ENCODE data around the gene ABTB2.

The ABTB2 gene

DNA sequence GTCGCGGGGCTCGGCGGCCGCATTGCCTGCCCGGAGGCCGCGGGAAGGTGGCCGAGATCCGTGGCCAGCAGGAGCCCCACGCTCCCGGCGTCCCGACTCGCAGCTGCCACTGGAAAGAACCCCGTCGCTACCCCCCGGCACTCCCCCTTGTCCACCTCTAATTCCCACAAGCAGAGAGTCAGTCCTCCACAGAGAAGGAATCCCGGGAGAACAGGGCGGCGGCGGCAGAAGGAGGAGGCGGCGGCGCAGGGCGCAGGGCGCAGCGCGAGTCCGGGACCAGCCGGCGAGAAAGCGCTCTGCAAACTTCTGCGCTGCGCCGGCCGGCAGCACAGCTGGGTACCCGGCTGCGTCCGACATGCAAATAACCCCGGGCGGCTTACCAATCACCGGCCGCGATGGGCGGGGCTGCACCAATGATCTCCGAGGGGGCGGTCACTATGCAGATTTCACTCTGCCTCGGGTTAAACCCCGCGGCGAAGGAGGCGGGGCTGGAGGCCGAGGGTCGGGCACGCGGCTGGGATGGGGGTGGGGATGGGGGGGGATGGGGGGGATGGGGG, at the start of gene ABTB2:
Gene ABTB2 (minus strand): TSS at position 310 of the 557 bp plus-strand sequence.
- TF ChIP-seq CTCF (IDR thresholded peaks at IDR 0.05; ENCODE audit: low read depth, low read length, missing control alignments), result no peak
- Histone ChIP-seq H3K27me3 (replicated peaks) (no peaks in the 10 kb centered on the region), H3K4me3 (ENCODE audit: low read depth, low read length) (peak within 1 kb of the TSS; percentile 67), H3K27ac (no peak within 1 kb of the TSS), H3K36me3 (replicated peaks) (no peaks in the 10 kb centered on the region)
- in situ Hi-C loops (cut with HindIII; ENCODE audit: low pct_ligation_motif_present, low sequenced_read_pairs), result no loop called here
- peak; percentile 97 for DNase-seq

DNA sequence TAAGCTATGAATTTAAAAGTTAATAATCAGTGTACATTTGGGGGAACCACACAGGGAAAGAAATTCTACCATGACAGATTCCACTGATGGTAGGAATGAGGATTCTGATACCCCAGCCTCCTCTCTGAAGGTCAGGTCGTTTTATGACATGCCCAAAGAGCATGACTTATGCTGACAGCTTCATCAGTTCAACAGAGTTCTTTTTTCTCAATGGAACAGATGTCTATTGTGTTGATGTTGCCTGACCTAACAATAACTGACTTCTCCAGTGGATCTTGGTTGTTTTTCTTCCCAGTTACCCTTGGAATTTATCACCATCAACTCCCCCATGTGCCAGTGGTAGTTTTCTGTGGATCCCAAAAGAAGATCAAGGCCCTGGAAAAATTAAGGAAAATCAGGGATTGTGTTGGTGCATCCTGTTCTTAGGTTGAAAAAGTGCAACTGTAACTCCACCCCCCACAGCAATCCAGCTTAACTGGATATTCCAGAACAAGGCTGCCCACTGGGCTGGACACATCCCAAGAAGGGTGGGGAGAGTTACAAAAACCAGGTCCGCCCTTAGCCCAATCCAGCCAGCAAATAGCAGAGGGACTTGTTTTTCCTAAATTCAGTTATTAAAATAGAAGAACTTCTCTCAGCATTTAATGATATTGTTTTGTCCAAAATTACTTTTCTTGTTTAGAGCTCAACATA, 49.5 kb upstream of the ABTB2 start:
- H3K27me3 ChIP-seq (replicated peaks), result no peaks in the 10 kb centered on the region
- no peak for DNase-seq
- H3K27ac ChIP-seq, result no peak overlapping the region
- TF ChIP-seq CTCF (IDR thresholded peaks at IDR 0.05; ENCODE audit: low read depth, low read length, missing control alignments), result no peak
- no peaks in the 10 kb centered on the region for H3K36me3 ChIP-seq (replicated peaks)
- in situ Hi-C loops (cut with HindIII; ENCODE audit: low pct_ligation_motif_present, low sequenced_read_pairs), result no loop called here
- H3K4me3 ChIP-seq (ENCODE audit: low read depth, low read length), result no peak overlapping the region

DNA sequence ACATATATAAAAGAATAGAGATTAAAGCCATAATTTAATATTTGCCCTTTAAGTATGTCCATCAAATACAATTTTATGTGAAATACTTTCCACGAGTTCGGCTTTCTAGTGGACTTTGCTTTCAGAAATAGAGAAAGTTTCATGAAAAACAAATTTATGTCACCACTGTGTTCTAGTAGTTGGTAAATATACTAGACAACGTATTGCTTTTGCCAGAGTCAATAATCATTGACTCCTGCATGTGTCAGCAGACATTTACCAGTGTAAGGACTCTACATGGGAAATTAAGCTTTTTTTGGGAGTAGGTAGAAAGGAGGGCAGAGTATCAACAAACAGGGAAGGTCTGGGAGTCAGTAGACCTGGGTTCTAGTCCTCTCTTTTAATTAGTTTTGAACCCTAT, 48.6 kb upstream of the ABTB2 start:
- no peak for TF ChIP-seq CTCF (IDR thresholded peaks at IDR 0.05; ENCODE audit: low read depth, low read length, missing control alignments)
- in situ Hi-C loops (cut with HindIII; ENCODE audit: low pct_ligation_motif_present, low sequenced_read_pairs), result no loop called here
- no peak for DNase-seq
- no peaks in the 10 kb centered on the region for H3K27me3 ChIP-seq (replicated peaks)
- H3K27ac ChIP-seq, result no peak overlapping the region
- no peak overlapping the region for H3K4me3 ChIP-seq (ENCODE audit: low read depth, low read length)
- H3K36me3 ChIP-seq (replicated peaks), result no peaks in the 10 kb centered on the region

GRCh38 chr11:34405079-34405858, 47.5 kb upstream of the ABTB2 start:
- H3K36me3 ChIP-seq (replicated peaks), result no peaks in the 10 kb centered on the region
- no peak for TF ChIP-seq CTCF (IDR thresholded peaks at IDR 0.05; ENCODE audit: low read depth, low read length, missing control alignments)
- no peak overlapping the region for H3K27ac ChIP-seq
- in situ Hi-C loops (cut with HindIII; ENCODE audit: low pct_ligation_motif_present, low sequenced_read_pairs), result no loop called here
- H3K4me3 ChIP-seq (ENCODE audit: low read depth, low read length), result no peak overlapping the region
- no peaks in the 10 kb centered on the region for H3K27me3 ChIP-seq (replicated peaks)
- peak; percentile 12 for DNase-seq

DNA sequence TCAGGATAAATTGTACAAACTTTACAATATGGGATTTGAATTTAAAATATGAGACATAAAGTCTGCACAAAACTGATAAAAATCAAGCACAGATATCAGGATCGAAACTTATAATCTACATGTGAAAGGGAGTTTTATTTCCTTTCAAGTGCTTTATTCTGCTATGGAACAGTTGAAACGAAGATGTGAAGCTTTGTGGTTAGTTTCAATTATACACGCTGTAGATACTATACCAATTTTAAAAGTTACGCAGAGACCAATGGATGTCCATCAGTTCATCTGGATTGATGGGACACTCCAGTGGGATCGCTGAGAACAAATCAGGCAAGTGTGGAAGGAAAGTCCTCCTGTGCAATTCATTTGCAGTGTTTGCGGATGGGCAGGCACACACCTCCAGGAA, 46.5 kb upstream of the ABTB2 start:
- no peak for TF ChIP-seq CTCF (IDR thresholded peaks at IDR 0.05; ENCODE audit: low read depth, low read length, missing control alignments)
- no peak for DNase-seq
- in situ Hi-C loops (cut with HindIII; ENCODE audit: low pct_ligation_motif_present, low sequenced_read_pairs), result no loop called here
- Histone ChIP-seq H3K27me3 (replicated peaks) (no peaks in the 10 kb centered on the region), H3K4me3 (ENCODE audit: low read depth, low read length) (no peak overlapping the region), H3K27ac (no peak overlapping the region), H3K36me3 (replicated peaks) (no peaks in the 10 kb centered on the region)

All from brain microvascular endothelial cell (primary cell).